GM20000 (cell line): ENCODE data around the gene SPATA1.

Experiments
- DNase-seq: peaks from one replicate; pipeline ENCODE4 v3.0.0; 2012; ENCODE audit warnings: low spot score
- CTCF ChIP-seq: IDR thresholded peaks from 2 replicates; pipeline ENCODE4 v1.5.1; 2012; ENCODE audit warnings: mild to moderate bottlenecking, control low read depth; ENCODE audit errors: extremely low read depth, missing control alignments

The SPATA1 gene

GRCh38 chr1:84573967-84574842 lies 68.0 kb downstream of the SPATA1 start, which contains the start of gene CTBS:
Gene CTBS, minus strand, starts transcription at chr1:84574440. Its CDS starts 25 bp downstream, at chr1:84574415.
- no peak for TF ChIP-seq CTCF
- DNase-seq, result peak; percentile 97

GRCh38 chr1:84574936-84575335 lies 68.8 kb downstream of the SPATA1 start:
- DNase-seq, result no peak

GRCh38 chr1:84581648-84582047 lies 75.5 kb downstream of the SPATA1 start:
- no peak for DNase-seq

More at GRCh38 chr1:84574936-84575335, 68.8 kb downstream of the SPATA1 start:
- no peak for TF ChIP-seq CTCF

GRCh38 chr1:84582802-84583587 lies 76.8 kb downstream of the SPATA1 start:
- TF ChIP-seq CTCF, result no peak
- no peak for DNase-seq

More at GRCh38 chr1:84581648-84582047, 75.5 kb downstream of the SPATA1 start:
- TF ChIP-seq CTCF, result no peak

GRCh38 chr1:84583648-84584047 lies 77.5 kb downstream of the SPATA1 start:
- no peak for TF ChIP-seq CTCF
- DNase-seq, result no peak

GRCh38 chr1:84584126-84584525 lies 77.9 kb downstream of the SPATA1 start:
- no peak for TF ChIP-seq CTCF
- DNase-seq, result no peak

GRCh38 chr1:84585803-84586202 lies 79.6 kb downstream of the SPATA1 start:
- DNase-seq, result no peak
- TF ChIP-seq CTCF, result no peak
